ENCODE results near the gene GALM.

Gene GALM

DNA sequence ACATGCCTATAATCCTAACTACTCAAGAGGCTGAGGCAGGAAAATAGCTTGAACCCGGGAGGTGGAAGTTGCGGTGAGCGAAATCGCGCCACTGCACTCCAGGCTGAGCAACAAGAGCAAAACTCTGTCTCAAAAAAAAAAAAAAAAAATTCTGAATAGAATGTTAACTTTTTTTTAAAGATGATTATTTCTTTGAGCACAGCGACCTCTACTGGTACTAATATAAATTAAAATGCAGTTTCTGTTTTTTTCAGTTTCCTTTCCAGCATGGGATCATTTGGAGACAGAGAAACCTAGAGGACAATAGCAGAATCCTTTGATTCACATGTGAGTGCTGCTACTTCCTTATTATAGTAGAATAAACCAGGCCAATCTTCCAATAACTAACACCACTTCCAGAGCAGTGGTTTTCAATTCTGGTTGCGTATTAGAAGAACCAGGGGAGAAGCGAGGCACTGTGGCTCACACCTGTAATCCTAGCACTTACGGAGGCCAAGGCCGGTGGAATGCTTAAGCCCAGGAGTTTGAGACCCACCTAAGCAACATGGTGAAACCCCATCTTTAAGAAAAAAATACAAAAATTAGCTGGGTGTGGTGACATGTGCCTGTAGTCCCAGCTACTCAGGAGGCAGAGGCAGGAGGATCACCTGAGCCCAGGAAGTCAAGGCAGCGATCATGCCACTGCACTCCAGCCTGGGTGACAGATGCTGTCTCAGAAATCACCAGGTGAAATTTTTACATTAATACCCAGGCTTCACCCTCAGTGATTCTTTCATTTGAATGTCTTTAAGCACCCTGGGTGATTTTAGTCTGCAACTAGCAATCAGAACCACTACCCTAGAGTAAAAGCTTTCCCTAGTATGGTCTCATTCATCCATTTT lies 75.2 kb downstream of the GALM start:
- peaks cover 3% of the 10 kb centered on the region for H3K4me1 ChIP-seq (ENCODE audit: control insufficient read depth, insufficient read depth, low read length)
- peak overlapping the region; percentile 6 for H3K27ac ChIP-seq (ENCODE audit: low read length)
- peaks cover 26 to 30% of the 10 kb centered on the region in 2 donors for H3K36me3 ChIP-seq (ENCODE audit: control insufficient read depth in 2 of 2, insufficient read depth in 2 of 2, low read length in 2 of 2)
- no peaks in the 10 kb centered on the region for H3K27me3 ChIP-seq (ENCODE audit: control insufficient read depth in 1 of 2, insufficient read depth in 2 of 2, low read length in 2 of 2)
- H3K9me3 ChIP-seq (ENCODE audit: control insufficient read depth in 2 of 2, low read length in 2 of 2), result no peaks in the 10 kb centered on the region
- no peak overlapping the region for H3K4me3 ChIP-seq (ENCODE audit: low read length in 2 of 2)
- H3K9ac ChIP-seq (ENCODE audit: low read length in 2 of 2), result no peak overlapping the region

- Histone ChIP-seq H3K36me3 (ENCODE audit: control insufficient read depth in 2 of 2, insufficient read depth in 2 of 2, low read length in 2 of 2) (peaks cover 33 to 45% of the 10 kb centered on the region in 2 donors), H3K27ac (ENCODE audit: low read length) (no peak overlapping the region), H3K9ac (ENCODE audit: low read length in 2 of 2) (no peak overlapping the region), H3K4me3 (ENCODE audit: low read length in 2 of 2) (no peak overlapping the region), H3K9me3 (ENCODE audit: control insufficient read depth in 2 of 2, low read length in 2 of 2) (no peaks in the 10 kb centered on the region), H3K4me1 (ENCODE audit: control insufficient read depth, insufficient read depth, low read length) (peaks cover 5% of the 10 kb centered on the region), H3K27me3 (ENCODE audit: control insufficient read depth in 1 of 2, insufficient read depth in 2 of 2, low read length in 2 of 2) (no peaks in the 10 kb centered on the region)
Measured at GRCh38 chr2:38742797-38743559, 77.1 kb downstream of the GALM start.

DNA sequence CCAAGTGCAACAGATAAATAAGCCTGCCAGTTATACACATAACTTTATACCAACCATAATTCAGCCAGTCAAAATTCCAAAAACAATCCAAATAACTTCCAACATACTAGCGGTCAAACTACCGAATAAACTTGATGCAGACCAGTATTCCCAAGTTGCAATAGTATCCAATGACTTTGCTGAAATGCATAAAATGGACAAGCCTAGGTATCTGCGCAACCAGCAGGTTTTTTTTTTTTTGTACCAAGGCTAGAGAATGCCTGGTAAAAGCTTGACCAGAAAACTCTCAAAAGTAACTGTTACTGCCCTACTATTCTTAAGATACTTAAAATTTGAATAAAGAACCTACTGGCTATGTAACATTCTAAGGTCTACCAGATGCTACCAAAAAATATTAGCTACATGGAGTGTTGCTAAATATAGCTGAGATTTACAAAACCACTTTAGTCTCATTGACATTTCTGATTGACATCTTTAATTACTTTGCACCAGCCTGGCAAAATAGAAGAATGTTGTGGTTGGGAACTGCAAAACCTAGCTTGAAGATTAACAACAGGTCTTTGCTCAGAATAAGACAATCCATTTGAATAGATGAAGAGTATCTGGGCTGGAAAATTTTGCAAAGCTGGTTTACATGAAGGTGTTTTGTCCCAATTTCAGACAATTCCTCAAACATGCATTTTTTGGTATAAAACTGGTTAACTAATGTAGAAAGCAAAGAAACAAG lies 77.9 kb downstream of the GALM start:
- Histone ChIP-seq H3K36me3 (ENCODE audit: control insufficient read depth in 2 of 2, insufficient read depth in 2 of 2, low read length in 2 of 2) (peaks cover 40 to 53% of the 10 kb centered on the region in 2 donors), H3K9me3 (ENCODE audit: control insufficient read depth in 2 of 2, low read length in 2 of 2) (no peaks in the 10 kb centered on the region), H3K4me1 (ENCODE audit: control insufficient read depth, insufficient read depth, low read length) (peaks cover 6% of the 10 kb centered on the region), H3K27me3 (ENCODE audit: control insufficient read depth in 1 of 2, insufficient read depth in 2 of 2, low read length in 2 of 2) (no peaks in the 10 kb centered on the region), H3K9ac (ENCODE audit: low read length in 2 of 2) (no peak overlapping the region), H3K27ac (ENCODE audit: low read length) (no peak overlapping the region), H3K4me3 (ENCODE audit: low read length in 2 of 2) (no peak overlapping the region)

GRCh38 chr2:38744399-38744780 lies 78.5 kb downstream of the GALM start:
- Histone ChIP-seq H3K4me1 (ENCODE audit: control insufficient read depth, insufficient read depth, low read length) (peaks cover 9% of the 10 kb centered on the region), H3K9me3 (ENCODE audit: control insufficient read depth in 2 of 2, low read length in 2 of 2) (no peaks in the 10 kb centered on the region), H3K36me3 (ENCODE audit: control insufficient read depth in 2 of 2, insufficient read depth in 2 of 2, low read length in 2 of 2) (peaks cover 43 to 56% of the 10 kb centered on the region in 2 donors), H3K4me3 (ENCODE audit: low read length in 2 of 2) (no peak overlapping the region), H3K27ac (ENCODE audit: low read length) (no peak overlapping the region), H3K9ac (ENCODE audit: low read length in 2 of 2) (no peak overlapping the region), H3K27me3 (ENCODE audit: control insufficient read depth in 1 of 2, insufficient read depth in 2 of 2, low read length in 2 of 2) (no peaks in the 10 kb centered on the region)

DNA sequence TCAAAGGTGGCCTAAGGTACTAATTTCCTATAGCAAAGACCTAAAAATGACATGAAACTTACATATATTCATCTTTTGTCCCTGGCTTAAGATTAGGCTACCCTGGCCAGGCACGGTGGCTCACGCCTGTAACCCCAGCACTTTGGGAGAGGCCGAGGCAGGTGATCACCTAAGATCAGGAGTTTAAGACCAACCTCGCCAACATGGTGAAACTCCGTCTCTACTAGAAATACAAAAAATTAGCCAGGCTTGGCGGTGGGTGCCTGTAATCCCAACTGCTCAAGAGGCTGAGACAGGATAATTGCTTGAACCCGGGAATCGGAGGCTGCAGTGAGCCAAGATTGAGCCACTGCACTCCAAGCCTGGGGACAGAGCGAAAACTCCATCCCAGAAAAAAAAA lies 79.4 kb downstream of the GALM start:
- no peak overlapping the region for H3K9ac ChIP-seq (ENCODE audit: low read length in 2 of 2)
- no peaks in the 10 kb centered on the region for H3K9me3 ChIP-seq (ENCODE audit: control insufficient read depth in 2 of 2, low read length in 2 of 2)
- H3K36me3 ChIP-seq (ENCODE audit: control insufficient read depth in 2 of 2, insufficient read depth in 2 of 2, low read length in 2 of 2), result peaks cover 45 to 56% of the 10 kb centered on the region in 2 donors
- H3K27me3 ChIP-seq (ENCODE audit: control insufficient read depth in 1 of 2, insufficient read depth in 2 of 2, low read length in 2 of 2), result no peaks in the 10 kb centered on the region
- peaks cover 9% of the 10 kb centered on the region for H3K4me1 ChIP-seq (ENCODE audit: control insufficient read depth, insufficient read depth, low read length)
- H3K27ac ChIP-seq (ENCODE audit: low read length), result no peak overlapping the region
- H3K4me3 ChIP-seq (ENCODE audit: low read length in 2 of 2), result no peak overlapping the region

- H3K4me3 ChIP-seq (ENCODE audit: low read length in 2 of 2), result no peak overlapping the region
- H3K27me3 ChIP-seq (ENCODE audit: control insufficient read depth in 1 of 2, insufficient read depth in 2 of 2, low read length in 2 of 2), result no peaks in the 10 kb centered on the region
- H3K27ac ChIP-seq (ENCODE audit: low read length), result no peak overlapping the region
- H3K9me3 ChIP-seq (ENCODE audit: control insufficient read depth in 2 of 2, low read length in 2 of 2), result no peaks in the 10 kb centered on the region
- peaks cover 17% of the 10 kb centered on the region for H3K4me1 ChIP-seq (ENCODE audit: control insufficient read depth, insufficient read depth, low read length)
- peaks cover 41 to 52% of the 10 kb centered on the region in 2 donors for H3K36me3 ChIP-seq (ENCODE audit: control insufficient read depth in 2 of 2, insufficient read depth in 2 of 2, low read length in 2 of 2)
- H3K9ac ChIP-seq (ENCODE audit: low read length in 2 of 2), result no peak overlapping the region
Measured at GRCh38 chr2:38747007-38747424, 81.1 kb downstream of the GALM start.

GRCh38 chr2:38747819-38748218 lies 81.9 kb downstream of the GALM start:
- H3K9ac ChIP-seq (ENCODE audit: low read length in 2 of 2), result no peak overlapping the region
- H3K4me1 ChIP-seq (ENCODE audit: control insufficient read depth, insufficient read depth, low read length), result peaks cover 17% of the 10 kb centered on the region
- no peaks in the 10 kb centered on the region for H3K9me3 ChIP-seq (ENCODE audit: control insufficient read depth in 2 of 2, low read length in 2 of 2)
- H3K4me3 ChIP-seq (ENCODE audit: low read length in 2 of 2), result no peak overlapping the region
- H3K27me3 ChIP-seq (ENCODE audit: control insufficient read depth in 1 of 2, insufficient read depth in 2 of 2, low read length in 2 of 2), result no peaks in the 10 kb centered on the region
- peaks cover 39 to 52% of the 10 kb centered on the region in 2 donors for H3K36me3 ChIP-seq (ENCODE audit: control insufficient read depth in 2 of 2, insufficient read depth in 2 of 2, low read length in 2 of 2)
- H3K27ac ChIP-seq (ENCODE audit: low read length), result no peak overlapping the region

DNA sequence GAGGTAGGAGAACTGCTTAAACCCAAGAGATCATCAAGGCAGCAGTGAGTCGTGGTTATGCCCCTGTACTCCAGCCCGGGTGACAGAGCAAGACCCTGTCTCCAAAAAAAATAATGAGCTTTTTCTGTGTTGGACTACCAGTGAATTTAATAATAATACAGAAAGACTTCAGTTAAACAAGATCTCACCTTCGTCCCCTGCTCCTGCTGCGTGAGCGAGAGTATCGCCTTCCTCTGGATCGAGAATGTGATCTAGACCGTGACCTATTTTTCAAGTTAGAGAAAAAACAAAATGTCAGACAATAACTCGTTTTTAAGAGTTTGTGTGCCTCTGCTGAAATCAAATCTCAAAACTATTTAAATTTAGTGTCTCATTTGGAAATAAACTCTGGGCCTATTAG lies 82.5 kb downstream of the GALM start:
- H3K27me3 ChIP-seq (ENCODE audit: control insufficient read depth in 1 of 2, insufficient read depth in 2 of 2, low read length in 2 of 2), result no peaks in the 10 kb centered on the region
- no peak overlapping the region for H3K4me3 ChIP-seq (ENCODE audit: low read length in 2 of 2)
- peaks cover 36 to 52% of the 10 kb centered on the region in 2 donors for H3K36me3 ChIP-seq (ENCODE audit: control insufficient read depth in 2 of 2, insufficient read depth in 2 of 2, low read length in 2 of 2)
- no peaks in the 10 kb centered on the region for H3K9me3 ChIP-seq (ENCODE audit: control insufficient read depth in 2 of 2, low read length in 2 of 2)
- H3K9ac ChIP-seq (ENCODE audit: low read length in 2 of 2), result no peak overlapping the region
- H3K4me1 ChIP-seq (ENCODE audit: control insufficient read depth, insufficient read depth, low read length), result peaks cover 17% of the 10 kb centered on the region
- H3K27ac ChIP-seq (ENCODE audit: low read length), result no peak overlapping the region

DNA sequence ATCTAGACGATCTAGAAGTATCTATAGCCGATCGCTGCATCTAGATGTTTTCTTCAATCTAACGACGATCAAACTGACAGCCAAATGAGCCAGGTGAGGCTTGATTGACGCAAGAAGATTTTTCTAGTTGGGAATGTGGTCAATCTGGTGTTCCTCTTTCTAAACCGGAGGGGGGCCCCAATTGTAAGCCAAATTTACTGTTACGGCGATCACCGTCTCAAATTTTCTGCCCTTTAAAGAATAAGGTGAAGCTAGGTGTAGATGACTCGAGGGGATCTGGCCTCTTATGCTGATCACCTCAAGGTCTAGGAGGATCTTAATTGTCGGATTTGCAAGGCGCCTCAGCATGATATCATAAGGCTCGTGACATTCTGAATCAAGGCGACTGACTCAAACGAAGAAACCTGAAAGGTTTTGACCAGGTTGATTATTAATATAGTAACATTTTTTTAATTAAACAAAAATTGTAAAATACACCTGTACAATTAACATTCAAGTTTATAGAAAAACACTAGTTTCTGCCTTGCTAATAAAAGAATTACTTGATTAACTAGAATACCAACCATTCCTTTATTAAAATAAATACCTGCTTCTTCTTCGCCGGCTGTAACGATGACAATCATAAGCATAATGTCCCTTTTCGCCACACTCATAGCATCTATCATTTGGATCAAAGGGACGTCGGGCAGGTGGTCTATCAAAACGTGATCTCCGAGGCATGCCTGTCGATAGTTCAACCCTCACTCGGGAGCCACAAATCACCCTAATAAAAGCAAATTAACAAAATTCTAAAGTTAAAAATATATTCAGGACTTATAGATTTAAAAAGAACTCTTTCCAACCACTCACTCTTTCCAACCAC lies 83.3 kb downstream of the GALM start:
- peaks cover 17% of the 10 kb centered on the region for H3K4me1 ChIP-seq (ENCODE audit: control insufficient read depth, insufficient read depth, low read length)

More for the DNA sequence above, 83.3 kb downstream of the GALM start:
- H3K9ac ChIP-seq (ENCODE audit: low read length in 2 of 2), result peak overlapping the region; percentile 73 to 99
- H3K27ac ChIP-seq (ENCODE audit: low read length), result no peak overlapping the region
- H3K4me3 ChIP-seq (ENCODE audit: low read length in 2 of 2), result peak overlapping the region; percentile 96 to 99
- no peaks in the 10 kb centered on the region for H3K9me3 ChIP-seq (ENCODE audit: control insufficient read depth in 2 of 2, low read length in 2 of 2)
- no peaks in the 10 kb centered on the region for H3K27me3 ChIP-seq (ENCODE audit: control insufficient read depth in 1 of 2, insufficient read depth in 2 of 2, low read length in 2 of 2)
- H3K36me3 ChIP-seq (ENCODE audit: control insufficient read depth in 2 of 2, insufficient read depth in 2 of 2, low read length in 2 of 2), result peaks cover 35 to 48% of the 10 kb centered on the region in 2 donors
